Stimulated activated CD4-positive, alpha-beta T cell treated with anti-CD3 and anti-CD28 coated beads, TNF-alpha, amount 100 ng/mL, for 48 hours (primary cell): ENCODE data around the gene IQSEC1.

Experiments
- DNase-seq, 3 donors: peaks; one replicate each; pipeline ENCODE4 v3.0.0-alpha.2; 2020; ENCODE audit warnings: low read depth in 3 of 3

Gene IQSEC1

GRCh38 chr3:13028010-13028821 lies 45.0 kb downstream of the IQSEC1 start:
- no peak for DNase-seq

- no peak for DNase-seq
Observed at GRCh38 chr3:13027154-13027553, 46.1 kb downstream of the IQSEC1 start.

- no peak for DNase-seq
Observed at GRCh38 chr3:13026534-13026933, 46.7 kb downstream of the IQSEC1 start.

GRCh38 chr3:13025778-13026518 lies 47.3 kb downstream of the IQSEC1 start:
- no peak for DNase-seq

- DNase-seq, result no peak
Observed at GRCh38 chr3:13025090-13025489, 48.1 kb downstream of the IQSEC1 start.

GRCh38 chr3:13024765-13025065 lies 48.5 kb downstream of the IQSEC1 start:
- DNase-seq, result no peak

- DNase-seq, result no peak
Observed at GRCh38 chr3:13023971-13024764, 49.1 kb downstream of the IQSEC1 start.

- DNase-seq, result no peak
Observed at GRCh38 chr3:13023235-13023970, 49.8 kb downstream of the IQSEC1 start.

GRCh38 chr3:13022348-13023234 lies 50.6 kb downstream of the IQSEC1 start:
- no peak for DNase-seq

GRCh38 chr3:13021141-13022114 lies 51.8 kb downstream of the IQSEC1 start:
- DNase-seq, result no peak

GRCh38 chr3:13020159-13020750 lies 53.0 kb downstream of the IQSEC1 start:
- DNase-seq, result no peak

GRCh38 chr3:13019243-13020095 lies 53.8 kb downstream of the IQSEC1 start:
- no peak for DNase-seq

- DNase-seq, result no peak
Observed at GRCh38 chr3:13018561-13019242, 54.5 kb downstream of the IQSEC1 start.

- no peak for DNase-seq
Observed at GRCh38 chr3:13018043-13018451, 55.2 kb downstream of the IQSEC1 start.

GRCh38 chr3:13017361-13018042 lies 55.7 kb downstream of the IQSEC1 start:
- no peak for DNase-seq

- DNase-seq, result no peak
Observed at GRCh38 chr3:13016721-13017255, 56.4 kb downstream of the IQSEC1 start.
